IMR-90 (cell line): ENCODE data around the gene EVI5. TPM values are rescaled to one million over a fixed set of nuclear protein-coding genes. Genes with fewer than 3 reads are reported as not detected.
"Not testable (repeated sequence)": the region's sequence is repeated elsewhere in the genome, so short reads cannot be mapped to it uniquely, and the experiment has no call there.

Source experiments
- ATAC-seq: fragments of 200-7000 bp; cut with Tn5 transposase; 2 replicates; pipeline ENCODE4 v1.9.1; 2020; ENCODE audit warnings: low read depth, mild to moderate bottlenecking, moderate library complexity
- BruUV-seq: library from RNA; stranded (reverse); fragments of 400-500 nt; replicated peaks from 2 replicates; lab custom pipeline; 2021; lab: Mats Ljungman, UMichigan
- CTCF ChIA-PET: fragments of 300-600 bp; formaldehyde crosslinking; extraction: SDS; loops from one replicate; lab custom pipeline; 2021; ENCODE audit warnings: antibody characterized with exemption; lab: Yijun Ruan, JAX
- POLR2A ChIA-PET: fragments of 300-600 bp; sonication (Branson Sonifier 250); formaldehyde crosslinking; loops from one replicate; lab custom pipeline; 2022; ENCODE audit warnings: antibody characterized with exemption; ENCODE audit not compliant: unreplicated experiment; lab: Charles Lee
- DNase-seq: peaks from one replicate; pipeline ENCODE4 v3.0.0; 2013
- H2AFZ ChIP-seq: replicated peaks from 2 replicates; pipeline ENCODE3; 2013; ENCODE audit warnings: low read length, mild to moderate bottlenecking; ENCODE audit not compliant: poor library complexity
- H2AK5ac ChIP-seq: 2 replicates; pipeline ENCODE4 v1.6.1; 2013; ENCODE audit warnings: low read depth, low read length, inconsistent platforms
- H2AK9ac ChIP-seq: replicated peaks from 2 replicates; pipeline ENCODE3; 2013; ENCODE audit warnings: mild to moderate bottlenecking, low read depth, low read length, moderate library complexity; ENCODE audit not compliant: poor library complexity
- H2BK120ac ChIP-seq: 2 replicates; pipeline ENCODE4 v1.6.1; 2013; ENCODE audit warnings: low read depth, low read length, inconsistent platforms
- H2BK15ac ChIP-seq: 3 replicates; pipeline ENCODE4 v1.6.1; 2013; ENCODE audit warnings: low read depth, low read length, inconsistent platforms
- H2BK20ac ChIP-seq: 2 replicates; pipeline ENCODE4 v1.6.1; 2013; ENCODE audit warnings: low read depth, mild to moderate bottlenecking, inconsistent platforms, low read length, moderate library complexity
- H2BK5ac ChIP-seq: 2 replicates; pipeline ENCODE4 v1.6.1; 2013; ENCODE audit warnings: mild to moderate bottlenecking, low read depth, low read length, inconsistent platforms; ENCODE audit not compliant: poor library complexity, severe bottlenecking
- H3K14ac ChIP-seq: replicated peaks from 2 replicates; pipeline ENCODE4 v1.6.1; 2013; ENCODE audit warnings: low read depth, low read length, inconsistent platforms
- H3K18ac ChIP-seq: 2 replicates; pipeline ENCODE4 v1.6.1; 2013; ENCODE audit warnings: low read depth, low read length, control low read depth
- H3K23ac ChIP-seq: 2 replicates; pipeline ENCODE4 v1.6.1; 2013; ENCODE audit warnings: low read depth, low read length, inconsistent platforms
- H3K27ac ChIP-seq: 2 replicates; pipeline ENCODE4 v1.5.1; 2013; ENCODE audit warnings: mild to moderate bottlenecking, control low read depth, low read length; ENCODE audit not compliant: insufficient read depth
- H3K27me3 ChIP-seq: 2 replicates; pipeline ENCODE4 v1.6.1; 2013; ENCODE audit warnings: low read length; ENCODE audit not compliant: control insufficient read depth, insufficient read depth
- H3K36me3 ChIP-seq: 2 replicates; pipeline ENCODE4 v1.6.1; 2013; ENCODE audit warnings: low read length, mixed read lengths; ENCODE audit not compliant: control insufficient read depth, insufficient read depth
- H3K4ac ChIP-seq: 2 replicates; pipeline ENCODE4 v1.6.1; 2013; ENCODE audit warnings: low read depth, low read length, inconsistent platforms
- H3K4me1 ChIP-seq: 2 replicates; pipeline ENCODE4 v1.6.1; 2013; ENCODE audit warnings: low read length, mixed read lengths; ENCODE audit not compliant: control insufficient read depth, insufficient read depth
- H3K4me2 ChIP-seq: 2 replicates; pipeline ENCODE4 v1.6.1; 2013; ENCODE audit warnings: low read depth, mild to moderate bottlenecking, control low read depth, low read length, moderate library complexity
- H3K4me3 ChIP-seq: 2 replicates; pipeline ENCODE4 v1.5.1; 2013; ENCODE audit warnings: low read depth, mild to moderate bottlenecking, control low read depth, low read length, moderate library complexity; ENCODE audit not compliant: insufficient read depth
- H3K56ac ChIP-seq: 2 replicates; pipeline ENCODE4 v1.6.1; 2013; ENCODE audit warnings: low read length, inconsistent platforms; ENCODE audit not compliant: insufficient read depth; ENCODE audit errors: extremely low read depth
- H3K79me1 ChIP-seq, 2 experiments: 2 replicates each; pipeline ENCODE4 v1.6.1; 2013; ENCODE audit warnings: low read length in 2 of 2, inconsistent platforms in 1 of 2, low read depth in 1 of 2
- H3K9ac ChIP-seq: 2 replicates; pipeline ENCODE4 v1.6.1; 2013; ENCODE audit warnings: low read depth, low read length, control low read depth
- H3K9me1 ChIP-seq: 2 replicates; pipeline ENCODE4 v1.6.1; 2013; ENCODE audit warnings: low read length, inconsistent platforms; ENCODE audit not compliant: insufficient read depth
- H3K9me3 ChIP-seq: 2 replicates; pipeline ENCODE4 v1.6.1; 2013; ENCODE audit warnings: low read length; ENCODE audit not compliant: control insufficient read depth, insufficient read depth
- H4K20me1 ChIP-seq: 2 replicates; pipeline ENCODE4 v1.6.1; 2013; ENCODE audit warnings: low read length, inconsistent platforms; ENCODE audit not compliant: insufficient read depth
- H4K5ac ChIP-seq: 2 replicates; pipeline ENCODE4 v1.6.1; 2013; ENCODE audit warnings: mild to moderate bottlenecking, low read depth, low read length, control low read depth
- H4K8ac ChIP-seq, 2 experiments: 2 replicates each; pipeline ENCODE4 v1.6.1; 2013; ENCODE audit warnings: low read depth in 2 of 2, low read length in 2 of 2, control low read depth in 1 of 2, inconsistent platforms in 1 of 2
- H4K91ac ChIP-seq: 2 replicates; pipeline ENCODE4 v1.6.1; 2013; ENCODE audit warnings: low read depth, low read length, inconsistent platforms; ENCODE audit not compliant: insufficient read depth
- WGBS, 2 experiments: methylation state at CpG; one replicate each; pipeline versions ENCODE4 v1.1.5 to v1.1.7; 2013; ENCODE audit warnings: missing lambda C conversion rate in 2 of 2; ENCODE audit not compliant: insufficient read length in 1 of 2; ENCODE audit errors: extremely low coverage in 2 of 2; 5-methylcytosine and 5-hydroxymethylcytosine counted together
- dilution Hi-C: fragments of 300-500 bp; cut with HindIII; formaldehyde crosslinking; loops from one replicate; pipeline ENCODE4 v1.14.3; 2018; ENCODE audit warnings: low sequenced_read_pairs; ENCODE audit not compliant: unreplicated experiment
- in situ Hi-C: fragments of 300-500 bp; cut with MboI; formaldehyde crosslinking; loops from 3 replicates; pipeline ENCODE4 v1.14.3; 2019; ENCODE audit warnings: low sequenced_read_pairs, inconsistent platforms, mixed read lengths
- intact Hi-C: fragments of 100-400 bp; cut with micrococcal nuclease; formaldehyde crosslinking; loops from 2 replicates; pipeline ENCODE4 v1.10.0; 2022
- polyA plus RNA-seq, 3 experiments: library from polyadenylated mRNA; depleted of rRNA; stranded (reverse); fragments of >200 nt; gene quantifications; 2 replicates each; pipeline ENCODE4 v1.2.3, GENCODE V29; 2012; ENCODE audit warnings: low replicate concordance in 1 of 3
- total RNA-seq: library from RNA; depleted of rRNA; stranded (reverse); fragments of >200 nt; gene quantifications from 2 replicates; pipeline ENCODE4 v1.2.3, GENCODE V29; 2012

EVI5 gene
- total and polyA plus RNA-seq, 2 of the 4 experiments (the other 2 are of a cell fraction): 13.9 to 26.9 TPM

GRCh38 chr1:92635203-92635602 is 149.7 kb downstream of the EVI5 start:
- intact Hi-C loops, H3K27me3 ChIP-seq, H2BK5ac ChIP-seq, H3K4me3 ChIP-seq, H3K18ac ChIP-seq, BruUV-seq, H2BK20ac ChIP-seq, H3K4me1 ChIP-seq, CTCF ChIA-PET, H3K27ac ChIP-seq, H3K14ac ChIP-seq, H2BK120ac ChIP-seq, ATAC-seq, H3K79me1 ChIP-seq, H3K9me1 ChIP-seq, H4K8ac ChIP-seq, H4K91ac ChIP-seq, H3K36me3 ChIP-seq, POLR2A ChIA-PET, H2AK5ac ChIP-seq, dilution Hi-C loops, H3K23ac ChIP-seq, in situ Hi-C loops, DNase-seq, H4K5ac ChIP-seq, H3K9me3 ChIP-seq, H3K9ac ChIP-seq, H3K56ac ChIP-seq, H3K4ac ChIP-seq, H3K4me2 ChIP-seq, H4K20me1 ChIP-seq, H2AK9ac ChIP-seq, H2BK15ac ChIP-seq, H2AFZ ChIP-seq: not testable (repeated sequence)
- 96% methylated on average over 9 of the region's 16 CpGs; no CpG with 5 or more reads in 1 of the 2 experiments for WGBS, 2 experiments
